Measurements from ENCODE around the gene RPL3.

The RPL3 gene

GRCh38 chr22:39316440-39317083, 2.9 kb downstream of the RPL3 start:
- peak; percentile 33 for DNase-seq

DNA sequence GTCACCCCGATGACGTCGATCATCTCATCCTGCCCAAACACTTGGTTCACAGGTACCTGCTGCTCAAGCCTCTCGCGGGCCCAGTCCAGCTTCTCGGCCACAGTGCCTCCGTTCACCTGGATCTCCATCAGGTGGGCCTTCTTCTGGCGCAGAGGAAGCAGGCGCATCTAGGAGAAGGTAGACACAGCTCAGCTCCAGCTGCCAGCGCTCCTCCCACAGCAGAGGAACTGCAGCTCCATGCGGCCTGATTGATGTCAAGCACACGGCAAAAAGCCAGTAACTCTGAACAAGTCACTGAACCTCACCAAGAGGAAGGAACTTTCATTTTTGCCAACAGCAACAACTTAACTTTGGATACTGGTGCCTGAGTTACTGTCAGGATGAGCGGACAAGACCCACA, 4.0 kb downstream of the RPL3 start:
- DNase-seq, result no peak

DNA sequence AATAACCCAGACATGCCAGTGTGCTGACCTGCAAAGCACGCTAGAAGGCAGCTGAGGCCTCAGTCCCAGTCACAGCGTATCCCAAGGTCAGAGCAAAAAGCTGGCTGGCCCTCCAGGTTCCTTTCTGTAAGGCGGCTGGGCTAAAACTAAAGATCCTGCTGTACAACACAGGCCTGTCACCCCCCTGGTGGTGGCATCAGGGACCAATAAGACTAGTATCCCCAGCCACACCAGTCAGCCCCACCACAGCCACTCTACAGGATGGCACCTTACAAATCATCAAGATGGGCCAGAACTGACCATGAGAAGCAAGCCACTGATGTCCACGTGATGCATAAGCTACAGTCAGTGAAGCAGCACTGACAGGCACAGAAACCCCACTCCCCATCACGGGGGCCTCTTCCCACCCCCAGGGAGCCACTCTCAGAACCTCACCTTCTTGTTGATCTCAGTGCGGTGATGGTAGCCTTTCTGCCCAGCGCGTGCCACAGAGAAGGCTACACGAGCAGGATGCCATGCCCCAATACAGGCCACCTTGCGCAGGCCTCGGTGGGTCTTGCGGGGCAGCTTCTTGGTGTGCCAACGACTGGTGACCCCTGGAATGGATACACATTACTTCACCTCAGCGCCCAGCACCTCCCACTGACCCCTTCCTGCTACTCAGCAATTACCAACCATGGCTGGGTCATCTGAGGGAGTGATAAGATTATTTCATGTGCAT, 5.0 kb downstream of the RPL3 start:
- no peak for DNase-seq

GRCh38 chr22:39313258-39314001, 6.0 kb downstream of the RPL3 start:
- no peak for DNase-seq

GRCh38 chr22:39312410-39312809, 7.0 kb downstream of the RPL3 start:
- DNase-seq, result no peak

DNA sequence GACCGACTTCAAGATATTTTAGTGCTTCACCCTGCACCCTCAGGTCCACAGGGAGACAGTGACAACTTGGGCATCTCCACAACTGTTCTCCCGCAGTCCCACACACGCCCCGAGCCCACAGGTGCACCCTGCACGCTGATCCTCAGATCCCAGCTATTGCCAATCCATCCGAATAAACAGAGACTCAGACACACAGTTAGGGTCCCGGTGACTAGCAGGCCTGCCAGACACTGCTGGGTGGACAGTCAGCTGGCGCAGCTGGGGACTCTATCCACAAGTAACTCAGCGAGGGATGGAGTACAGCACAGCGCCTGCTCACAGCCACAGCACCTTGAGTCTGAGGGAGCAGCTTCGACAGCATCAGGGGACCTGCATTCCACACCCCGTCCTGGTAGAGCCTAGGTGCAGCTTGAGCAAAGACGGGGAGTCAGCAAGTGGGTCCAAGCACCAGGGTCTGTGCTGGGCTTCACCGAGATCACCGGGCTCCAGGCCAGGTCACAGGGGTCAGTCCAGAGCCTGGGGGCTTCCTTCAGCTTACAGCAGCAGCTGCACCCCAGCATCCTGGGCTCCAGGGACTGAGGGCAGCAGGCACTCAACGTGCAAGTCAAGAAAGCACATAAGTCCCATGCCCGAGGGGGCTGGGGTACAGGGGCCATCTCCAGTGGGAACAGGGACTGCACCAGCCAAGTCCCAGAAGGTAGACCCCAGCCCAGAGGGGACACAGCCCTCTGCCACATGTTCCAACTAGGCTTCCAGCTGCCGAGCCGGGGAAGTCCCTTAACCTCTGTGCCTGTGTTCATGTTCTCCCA, 7.6 kb downstream of the RPL3 start:
- DNase-seq, result no peak

GRCh38 chr22:39309881-39310714, 9.3 kb downstream of the RPL3 start:
- no peak for DNase-seq

DNA sequence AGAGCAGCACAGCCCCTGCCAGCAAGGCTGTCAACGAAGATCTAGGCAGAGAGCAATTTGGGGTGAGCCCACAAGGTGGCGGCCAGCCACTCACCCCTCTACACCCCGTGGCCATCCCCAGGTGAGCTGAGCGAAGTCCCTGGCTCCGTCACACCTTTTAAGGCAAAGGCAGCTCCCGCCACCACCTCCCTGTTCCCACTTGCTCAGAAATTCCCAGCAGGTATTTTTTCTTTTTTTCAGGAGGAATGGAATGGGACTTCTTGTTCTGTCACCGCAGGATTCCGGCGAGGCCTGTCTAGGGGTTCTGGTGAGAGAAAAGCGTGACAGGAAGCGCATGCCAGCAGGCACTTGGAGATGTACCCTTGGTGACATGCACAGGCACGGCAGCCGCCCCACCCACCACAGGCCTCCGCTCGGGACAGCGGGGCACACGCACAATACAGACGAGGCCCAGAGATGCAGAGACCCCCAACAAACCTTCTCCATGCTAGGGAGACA, 10.0 kb downstream of the RPL3 start:
- no peak for DNase-seq

- no peak for DNase-seq
Observed at GRCh38 chr22:39308614-39309363, 10.6 kb downstream of the RPL3 start.

DNA sequence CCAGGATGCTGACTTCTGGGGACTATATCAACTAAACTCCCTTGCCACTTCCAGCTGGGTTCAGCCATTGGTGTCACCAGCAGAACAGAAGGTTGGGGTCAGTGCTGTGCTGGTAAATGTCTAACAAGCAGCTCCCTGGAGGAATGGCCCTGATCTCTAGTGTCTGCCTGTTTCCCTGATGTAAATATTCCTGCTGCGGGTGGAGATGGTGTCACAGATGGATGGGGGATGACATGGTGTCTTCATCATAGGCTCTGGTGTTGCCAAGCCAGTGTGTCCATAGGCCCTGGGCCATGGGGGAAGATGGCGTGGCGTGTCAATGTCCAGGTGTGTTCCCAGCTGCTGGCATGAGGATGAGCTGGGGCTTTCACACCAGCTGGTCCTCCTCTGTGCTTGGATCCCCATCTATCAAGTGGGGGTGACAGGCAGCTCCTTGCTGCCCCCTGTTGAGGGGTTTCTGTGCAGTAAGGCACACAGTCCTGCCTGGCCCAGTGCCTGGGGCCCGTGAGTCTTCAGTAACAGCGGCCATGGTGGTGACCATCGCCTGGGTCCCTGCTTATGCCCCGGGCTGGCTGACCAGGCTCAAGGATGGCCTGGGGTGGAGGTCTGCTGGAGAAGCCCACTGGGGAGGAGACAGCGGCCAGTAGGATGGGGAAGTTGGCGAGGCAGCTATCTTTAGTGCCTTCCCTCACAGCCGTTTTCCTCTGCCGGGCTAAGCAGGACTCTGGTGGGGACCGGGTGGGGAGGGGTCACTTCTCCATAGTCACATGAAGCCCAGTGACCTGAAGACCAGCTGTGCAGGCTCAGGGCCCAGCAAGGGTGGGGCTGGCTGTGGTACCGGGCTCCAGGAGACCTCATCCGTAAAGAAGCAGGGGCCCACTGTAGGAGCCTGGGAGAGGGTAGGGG, 12.7 kb downstream of the RPL3 start:
- peak; percentile 5 for DNase-seq

GRCh38 chr22:39303892-39304671, 15.3 kb downstream of the RPL3 start:
- DNase-seq, result no peak

- DNase-seq, result no peak
Observed at GRCh38 chr22:39303358-39303757, 16.1 kb downstream of the RPL3 start.

DNA sequence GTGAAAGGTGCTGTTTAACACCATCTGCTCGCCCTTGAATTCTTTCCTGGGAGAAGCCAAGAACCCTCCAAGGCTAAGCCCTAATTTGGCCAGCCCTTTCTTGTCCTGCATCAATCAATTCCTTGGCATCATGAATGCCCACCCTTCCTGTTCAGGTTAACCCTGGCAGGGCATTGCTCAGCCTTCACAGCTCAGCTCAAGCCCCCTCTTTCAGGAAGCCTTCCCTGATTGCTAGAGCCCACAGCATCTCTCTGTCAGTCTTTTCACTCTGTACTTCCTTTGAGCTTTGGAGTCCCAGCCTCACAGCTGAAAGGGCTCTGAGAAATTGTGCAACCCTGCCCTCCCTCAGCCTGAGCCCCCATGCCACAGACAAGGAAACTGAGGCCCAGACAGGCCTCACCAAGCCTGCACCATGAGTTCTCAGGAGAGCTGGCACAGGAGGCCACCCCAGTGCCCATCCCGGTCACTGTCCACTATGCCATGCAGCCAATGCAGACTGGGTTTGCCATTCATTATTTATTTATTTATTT, 16.9 kb downstream of the RPL3 start:
- no peak for DNase-seq

DNA sequence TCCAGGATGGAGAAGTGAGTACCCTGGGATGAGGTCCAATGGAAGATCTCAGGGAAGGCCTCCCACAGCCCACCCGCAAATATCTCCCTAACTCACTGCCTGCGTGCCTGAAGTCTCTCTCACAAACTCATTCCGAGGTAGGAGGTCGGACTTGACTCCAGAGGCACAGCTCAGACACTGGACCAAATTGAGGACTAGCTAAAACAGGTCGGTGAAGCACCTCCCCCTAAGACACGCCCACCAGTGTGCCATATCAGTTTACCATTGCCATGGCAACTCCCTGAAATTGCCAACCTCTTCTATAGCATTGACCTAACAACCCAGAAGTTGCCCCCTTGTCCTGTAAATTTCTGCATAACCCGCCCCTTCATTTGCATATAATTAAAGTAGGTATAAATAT, 17.5 kb downstream of the RPL3 start:
- no peak for DNase-seq

DNA sequence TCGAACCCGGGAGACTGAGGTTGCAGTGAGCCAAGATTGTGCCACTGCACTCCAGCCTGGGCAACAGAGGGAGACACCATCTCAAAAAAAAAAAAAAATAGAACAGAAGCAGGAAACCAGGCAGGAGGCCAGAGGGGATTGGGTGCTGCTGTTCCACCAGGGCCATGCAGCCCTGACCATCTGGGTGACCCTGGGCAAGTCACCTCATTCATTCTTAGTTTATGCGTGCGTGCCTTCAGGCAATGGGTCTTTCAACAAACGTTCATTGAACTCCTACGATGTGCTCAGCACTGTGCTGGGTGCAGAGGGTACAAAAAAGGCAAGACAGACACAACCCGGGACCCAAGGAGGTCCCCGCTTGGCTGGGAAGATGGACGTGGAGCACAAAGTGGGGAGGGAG, 18.3 kb downstream of the RPL3 start:
- no peak for DNase-seq

GRCh38 chr22:39300186-39300830, 19.1 kb downstream of the RPL3 start:
- DNase-seq, result no peak

- DNase-seq, result no peak
Observed at GRCh38 chr22:39299829-39300178, 19.6 kb downstream of the RPL3 start.

GRCh38 chr22:39298241-39298987, 21.0 kb downstream of the RPL3 start:
- DNase-seq, result no peak

Data from NCI-H345 (cell line).